Endodermal cell (in vitro differentiated cells): ENCODE results near the gene ISG20. TPM values are rescaled to one million over a fixed set of nuclear protein-coding genes. Genes with fewer than 3 reads are reported as not detected.

ENCODE experiments used
- DNase-seq: peaks from one replicate; pipeline ENCODE4 v3.0.0-alpha.2; 2017
- H3K27ac ChIP-seq: 2 replicates; pipeline ENCODE4 v1.5.1; 2013; ENCODE audit warnings: mild to moderate bottlenecking, low read depth, low read length, moderate library complexity
- H3K27me3 ChIP-seq: 2 replicates; pipeline ENCODE4 v1.6.1; 2013; ENCODE audit warnings: mild to moderate bottlenecking, low read length, moderate library complexity; ENCODE audit not compliant: insufficient read depth, control insufficient read depth, poor library complexity, severe bottlenecking
- H3K36me3 ChIP-seq: 2 replicates; pipeline ENCODE4 v1.7.0; 2013; ENCODE audit warnings: mild to moderate bottlenecking, low read length, moderate library complexity; ENCODE audit not compliant: control insufficient read depth, insufficient read depth
- H3K4me1 ChIP-seq: one replicate; pipeline ENCODE4 v1.7.0; 2013; ENCODE audit warnings: low read length; ENCODE audit not compliant: control insufficient read depth, insufficient read depth
- H3K4me3 ChIP-seq: 2 replicates; pipeline ENCODE4 v1.5.1; 2013; ENCODE audit warnings: mild to moderate bottlenecking, low read length, moderate library complexity
- H3K9ac ChIP-seq: 2 replicates; pipeline ENCODE4 v1.6.1; 2013; ENCODE audit warnings: mild to moderate bottlenecking, low read length, moderate library complexity; ENCODE audit not compliant: poor library complexity, severe bottlenecking; ENCODE audit errors: extremely low read depth
- H3K9me3 ChIP-seq: 2 replicates; pipeline ENCODE4 v1.6.1; 2013; ENCODE audit warnings: mild to moderate bottlenecking, low read length, moderate library complexity; ENCODE audit not compliant: control insufficient read depth
- H3K27ac Mint-ChIP-seq: 2 replicates; pipeline ENCODE4 v1.8.0; 2020; ENCODE audit warnings: mixed read lengths
- H3K27me3 Mint-ChIP-seq: 2 replicates; pipeline ENCODE4 v1.8.0; 2021; ENCODE audit warnings: mild to moderate bottlenecking, mixed read lengths; ENCODE audit not compliant: insufficient read depth
- H3K36me3 Mint-ChIP-seq: 2 replicates; pipeline ENCODE4 v1.8.0; 2020; ENCODE audit warnings: low read depth, mixed read lengths
- H3K4me1 Mint-ChIP-seq: 2 replicates; pipeline ENCODE4 v1.8.0; 2020; ENCODE audit warnings: mixed read lengths
- H3K4me3 Mint-ChIP-seq: 2 replicates; pipeline ENCODE4 v1.8.0; 2020; ENCODE audit warnings: mild to moderate bottlenecking, moderate library complexity, mixed read lengths
- H3K9me3 Mint-ChIP-seq: 2 replicates; pipeline ENCODE4 v1.8.0; 2020; ENCODE audit warnings: mild to moderate bottlenecking, mixed read lengths
- CTCF ChIP-seq: fragments of 200-600 bp; sonication (generic); conservative IDR thresholded peaks from 2 replicates; pipeline ENCODE4 v1.5.0; 2021; ENCODE audit warnings: antibody characterized with exemption, mild to moderate bottlenecking
- WGBS, 2 experiments: methylation state at CpG; one replicate each; pipeline versions ENCODE4 v1.1.5 to v1.1.7; 2013; ENCODE audit warnings: missing lambda C conversion rate in 2 of 2, mixed read lengths in 1 of 2; ENCODE audit not compliant: insufficient coverage in 1 of 2, insufficient read length in 1 of 2; 5-methylcytosine and 5-hydroxymethylcytosine counted together
- total RNA-seq, 2 donors: library from RNA; stranded (reverse); fragmentation: NEBNext Ultra II Directional in 1 of 2; extraction: Animal tissue kit (Norgen Biotek cat#: 25700) in 1 of 2; gene quantifications; 2 replicates in 1 of 2; 3 replicates in 1 of 2; pipeline ENCODE4 v1.2.1, GENCODE V29; 2021

Gene ISG20
- total RNA-seq, 2 donors from 2014 or later: 9.3 to 11.4 TPM

- peaks cover 13% of the 10 kb centered on the region for H3K9me3 Mint-ChIP-seq
- Histone ChIP-seq H3K27ac (no peak overlapping the region), H3K9me3 (peaks cover 14% of the 10 kb centered on the region), H3K9ac (no peak overlapping the region), H3K4me3 (no peak overlapping the region), H3K4me1 (no peaks in the 10 kb centered on the region), H3K36me3 (no peaks in the 10 kb centered on the region), H3K27me3 (no peaks in the 10 kb centered on the region)
- no peak overlapping the region for H3K4me3 Mint-ChIP-seq
- H3K27me3 Mint-ChIP-seq: peaks cover 21% of the 10 kb centered on the region
- no peak overlapping the region for H3K27ac Mint-ChIP-seq
- H3K36me3 Mint-ChIP-seq: no peaks in the 10 kb centered on the region
- no peak for DNase-seq
- no peaks in the 10 kb centered on the region for H3K4me1 Mint-ChIP-seq
- 0 to 67% methylated on average over 1 to 3 of the region's 3 CpGs for WGBS, 2 experiments
- TF ChIP-seq CTCF: no peak
Observed at GRCh38 chr15:88684345-88684744, 45.5 kb downstream of the ISG20 start.

- Histone ChIP-seq H3K36me3 (no peaks in the 10 kb centered on the region), H3K27ac (no peak overlapping the region), H3K9me3 (peaks cover 19% of the 10 kb centered on the region), H3K9ac (no peak overlapping the region), H3K4me3 (no peak overlapping the region), H3K4me1 (no peaks in the 10 kb centered on the region), H3K27me3 (no peaks in the 10 kb centered on the region)
- no peaks in the 10 kb centered on the region for H3K4me1 Mint-ChIP-seq
- no peak overlapping the region for H3K27ac Mint-ChIP-seq
- no peak for TF ChIP-seq CTCF
- DNase-seq: no peak
- H3K27me3 Mint-ChIP-seq: peaks cover 26% of the 10 kb centered on the region
- peaks cover 17% of the 10 kb centered on the region for H3K9me3 Mint-ChIP-seq
- WGBS, 2 experiments: 92 to 100% methylated on average over 1 to 2 of the region's 2 CpGs
- H3K4me3 Mint-ChIP-seq: no peak overlapping the region
- no peaks in the 10 kb centered on the region for H3K36me3 Mint-ChIP-seq
Observed at GRCh38 chr15:88686166-88686565, 47.4 kb downstream of the ISG20 start.

- no peaks in the 10 kb centered on the region for H3K36me3 Mint-ChIP-seq
- Histone ChIP-seq H3K27me3 (no peaks in the 10 kb centered on the region), H3K36me3 (no peaks in the 10 kb centered on the region), H3K27ac (no peak overlapping the region), H3K9ac (no peak overlapping the region), H3K4me3 (no peak overlapping the region), H3K9me3 (peaks cover 19% of the 10 kb centered on the region), H3K4me1 (no peaks in the 10 kb centered on the region)
- H3K27ac Mint-ChIP-seq: no peak overlapping the region
- peaks cover 26% of the 10 kb centered on the region for H3K27me3 Mint-ChIP-seq
- WGBS, 2 experiments: 90% methylated on average over 8 of the region's 8 CpGs
- peaks cover 17% of the 10 kb centered on the region for H3K9me3 Mint-ChIP-seq
- H3K4me3 Mint-ChIP-seq: no peak overlapping the region
- DNase-seq: no peak
- no peaks in the 10 kb centered on the region for H3K4me1 Mint-ChIP-seq
- TF ChIP-seq CTCF: no peak
Observed at GRCh38 chr15:88688394-88688933, 49.6 kb downstream of the ISG20 start.
